ENCODE results near the gene HERC6. TPM values are rescaled to one million over a fixed set of nuclear protein-coding genes. Genes with fewer than 3 reads are reported as not detected.

Gene HERC6
- total and polyA plus RNA-seq, 2 donors (not counting 1 experiment from before 2014, with no cell fraction given): 5.1 to 10.9 TPM

- Histone ChIP-seq H3K4me2 (replicated peaks; ENCODE audit: low read depth, low read length, poor library complexity, severe bottlenecking) (no peak overlapping the region), H3K27me3 (replicated peaks in 1 of 4; ENCODE audit: control extremely low read depth in 1 of 4, control insufficient read depth in 3 of 4, insufficient read depth in 4 of 4, low read length in 3 of 4) (no peaks in the 10 kb centered on the region), H3K4me1 (ENCODE audit: control insufficient read depth in 2 of 2, insufficient read depth in 2 of 2, low read length in 2 of 2) (no peaks in the 10 kb centered on the region), H3K36me3 (replicated peaks in 1 of 2; ENCODE audit: control extremely low read depth in 1 of 2, control insufficient read depth in 1 of 2, extremely low read depth in 1 of 2, insufficient read depth in 2 of 2, low read length in 1 of 2) (no peaks in the 10 kb centered on the region), H3K4me3 (ENCODE audit: control extremely low read depth in 1 of 5, extremely low read depth in 1 of 5, insufficient read depth in 1 of 5, low read depth in 2 of 5, low read length in 4 of 5) (no peak overlapping the region), H3K79me2 (ENCODE audit: control insufficient read depth, insufficient read depth, low read length) (no peaks in the 10 kb centered on the region), H3K9me3 (ENCODE audit: control extremely low read depth in 1 of 3, control insufficient read depth in 2 of 3, insufficient read depth in 1 of 3, low read length in 2 of 3) (no peaks in the 10 kb centered on the region), H4K20me1 (ENCODE audit: control insufficient read depth, insufficient read depth, low read length, poor library complexity, severe bottlenecking) (no peaks in the 10 kb centered on the region), H3K9ac (ENCODE audit: low read length) (no peak overlapping the region), H2AFZ (ENCODE audit: insufficient read depth, low read depth, low read length, poor library complexity, severe bottlenecking) (no peak overlapping the region), H3K27ac (ENCODE audit: low read length in 2 of 2) (no peak overlapping the region)
- ATAC-seq (ENCODE audit: low read depth) (no peak), DNase-seq (no peak)
- ChIA-PET POLR2A (interaction anchor here (0.6 kb wide), 1 partner anchor 117 kb away, joined by 8 read pairs; no protein-coding TSS in a partner anchor), CTCF (interaction anchor here (0.5 to 1.3 kb wide), 3 partner anchors 38 to 259 kb away, joined by 3 read pairs; no protein-coding TSS in a partner anchor)
- Mint-ChIP-seq H3K9me3 (ENCODE audit: insufficient read depth) (no peaks in the 10 kb centered on the region), H3K4me1 (no peaks in the 10 kb centered on the region), H3K27me3 (no peaks in the 10 kb centered on the region), H3K27ac (no peak overlapping the region), H3K4me3 (no peak overlapping the region)
- TF ChIP-seq CTCF (IDR thresholded peaks at IDR 0.05): no peak
- no CpG with 5 or more reads among the region's 2 CpGs for WGBS (ENCODE audit: insufficient coverage)
- intact Hi-C loops (cut with micrococcal nuclease): no loop called here
Measured at GRCh38 chr4:88478247-88478646, 99.6 kb downstream of the HERC6 start.

GRCh38 chr4:88481537-88481936 is 102.9 kb downstream of the HERC6 start:
- Mint-ChIP-seq H3K4me3 (no peak overlapping the region), H3K9me3 (ENCODE audit: insufficient read depth) (no peaks in the 10 kb centered on the region), H3K27ac (no peak overlapping the region), H3K27me3 (no peaks in the 10 kb centered on the region), H3K4me1 (no peaks in the 10 kb centered on the region)
- ChIA-PET POLR2A (no interaction called here), CTCF (no interaction called here)
- no CpG with 5 or more reads among the region's 1 CpG for WGBS (ENCODE audit: insufficient coverage)
- Histone ChIP-seq H3K27ac (ENCODE audit: low read length in 2 of 2) (no peak overlapping the region), H3K9me3 (ENCODE audit: control extremely low read depth in 1 of 3, control insufficient read depth in 2 of 3, insufficient read depth in 1 of 3, low read length in 2 of 3) (no peaks in the 10 kb centered on the region), H3K79me2 (ENCODE audit: control insufficient read depth, insufficient read depth, low read length) (no peaks in the 10 kb centered on the region), H3K4me2 (replicated peaks; ENCODE audit: low read depth, low read length, poor library complexity, severe bottlenecking) (no peak overlapping the region), H2AFZ (ENCODE audit: insufficient read depth, low read depth, low read length, poor library complexity, severe bottlenecking) (no peak overlapping the region), H3K9ac (ENCODE audit: low read length) (no peak overlapping the region), H3K4me3 (ENCODE audit: control extremely low read depth in 1 of 5, extremely low read depth in 1 of 5, insufficient read depth in 1 of 5, low read depth in 2 of 5, low read length in 4 of 5) (no peak overlapping the region), H3K4me1 (ENCODE audit: control insufficient read depth in 2 of 2, insufficient read depth in 2 of 2, low read length in 2 of 2) (no peaks in the 10 kb centered on the region), H4K20me1 (ENCODE audit: control insufficient read depth, insufficient read depth, low read length, poor library complexity, severe bottlenecking) (no peaks in the 10 kb centered on the region), H3K27me3 (replicated peaks in 1 of 4; ENCODE audit: control extremely low read depth in 1 of 4, control insufficient read depth in 3 of 4, insufficient read depth in 4 of 4, low read length in 3 of 4) (no peaks in the 10 kb centered on the region), H3K36me3 (replicated peaks in 1 of 2; ENCODE audit: control extremely low read depth in 1 of 2, control insufficient read depth in 1 of 2, extremely low read depth in 1 of 2, insufficient read depth in 2 of 2, low read length in 1 of 2) (no peaks in the 10 kb centered on the region)
- no peak for DNase-seq
- intact Hi-C loops (cut with micrococcal nuclease): no loop called here
- no peak for ATAC-seq (ENCODE audit: low read depth)
- TF ChIP-seq EZH2 (IDR thresholded peaks at IDR 0.05; ENCODE audit: borderline replicate concordance, insufficient read depth, low read depth, low read length, poor library complexity, severe bottlenecking) (no peak), CTCF (IDR thresholded peaks at IDR 0.05) (no peak)
